ENCODE results near the gene TPGS1. TPM values are rescaled to one million over a fixed set of nuclear protein-coding genes. Genes with fewer than 3 reads are reported as not detected.

The TPGS1 gene
- polyA plus RNA-seq, 6 donors from 2014 or later, result 14.6 to 30.0 (median 18.7) TPM

GRCh38 chr19:482186-483041, 24.9 kb upstream of the TPGS1 start:
- Mint-ChIP-seq H3K27ac (peak overlapping the region in 2 of 6 donors; percentile 34 to 89), H3K4me3 (peak overlapping the region in 1 of 8 donors; percentile 70), H3K9me3 (peaks cover 0 to 19% (median 14%) of the 10 kb centered on the region in 7 donors)

GRCh38 chr19:483332-484072, 23.8 kb upstream of the TPGS1 start:
- peaks cover 0 to 18% of the 10 kb centered on the region in 2 donors for H3K36me3 Mint-ChIP-seq
- H3K27me3 Mint-ChIP-seq, result peaks cover 4 to 29% (median 17%) of the 10 kb centered on the region in 3 donors
- ATAC-seq (ENCODE audit: low read depth in 2 of 2) (no peak), DNase-seq (no peak)
- H3K9me3 Mint-ChIP-seq, result peaks cover 0 to 19% (median 14%) of the 10 kb centered on the region in 7 donors
- H3K27ac Mint-ChIP-seq, result no peak overlapping the region
- peaks cover 17 to 19% (median 19%) of the 10 kb centered on the region in 3 donors for H3K4me1 Mint-ChIP-seq
- no peak overlapping the region for H3K4me3 Mint-ChIP-seq

More at GRCh38 chr19:482186-483041, 24.9 kb upstream of the TPGS1 start:
- H3K36me3 Mint-ChIP-seq, result peaks cover 0 to 18% of the 10 kb centered on the region in 2 donors
- H3K27me3 Mint-ChIP-seq, result peaks cover 4 to 33% (median 17%) of the 10 kb centered on the region in 3 donors
- H3K4me1 Mint-ChIP-seq, result peaks cover 7 to 19% (median 19%) of the 10 kb centered on the region in 3 donors
- ATAC-seq (ENCODE audit: low read depth in 2 of 2), result no peak
- no peak for DNase-seq

GRCh38 chr19:484494-484893, 22.8 kb upstream of the TPGS1 start:
- H3K36me3 Mint-ChIP-seq, result peaks cover 0 to 18% of the 10 kb centered on the region in 2 donors
- peaks cover 4 to 29% (median 17%) of the 10 kb centered on the region in 3 donors for H3K27me3 Mint-ChIP-seq
- no peak overlapping the region for H3K27ac Mint-ChIP-seq
- ATAC-seq (ENCODE audit: low read depth in 2 of 2) (no peak), DNase-seq (no peak)
- H3K4me1 Mint-ChIP-seq, result peaks cover 18 to 19% (median 19%) of the 10 kb centered on the region in 3 donors
- peaks cover 0 to 19% (median 14%) of the 10 kb centered on the region in 7 donors for H3K9me3 Mint-ChIP-seq
- H3K4me3 Mint-ChIP-seq, result peak overlapping the region in 1 of 8 donors; percentile 68

- Mint-ChIP-seq H3K27ac (no peak overlapping the region), H3K9me3 (peaks cover 0 to 16% (median 13%) of the 10 kb centered on the region in 7 donors), H3K4me1 (peaks cover 14 to 18% (median 15%) of the 10 kb centered on the region in 3 donors), H3K4me3 (no peak overlapping the region), H3K27me3 (peaks cover 4 to 29% (median 17%) of the 10 kb centered on the region in 3 donors), H3K36me3 (peaks cover 0 to 13% of the 10 kb centered on the region in 2 donors)
- no peak for DNase-seq
- no peak for ATAC-seq (ENCODE audit: low read depth in 2 of 2)
Measured at GRCh38 chr19:485077-485476, 22.2 kb upstream of the TPGS1 start.

GRCh38 chr19:485583-486236, 21.6 kb upstream of the TPGS1 start:
- Mint-ChIP-seq H3K27ac (no peak overlapping the region), H3K9me3 (peaks cover 0 to 10% (median 7%) of the 10 kb centered on the region in 7 donors), H3K4me3 (peak overlapping the region in 3 of 8 donors; percentile 37 to 85 (median 47))

GRCh38 chr19:488505-489417, 18.5 kb upstream of the TPGS1 start:
- DNase-seq, result peak; percentile 92
- H3K36me3 Mint-ChIP-seq, result no peaks in the 10 kb centered on the region
- peak; percentile 95 to 96 for ATAC-seq (ENCODE audit: low read depth in 2 of 2)
- no peaks in the 10 kb centered on the region for H3K9me3 Mint-ChIP-seq
- H3K27me3 Mint-ChIP-seq, result peaks cover 4 to 27% (median 17%) of the 10 kb centered on the region in 3 donors
- H3K27ac Mint-ChIP-seq, result peak overlapping the region in 4 of 6 donors; percentile 51 to 91 (median 72)
- peak overlapping the region; percentile 79 to 91 (median 86) for H3K4me3 Mint-ChIP-seq
- H3K4me1 Mint-ChIP-seq, result peaks cover 4 to 18% (median 6%) of the 10 kb centered on the region in 3 donors

More at GRCh38 chr19:485583-486236, 21.6 kb upstream of the TPGS1 start:
- Mint-ChIP-seq H3K36me3 (peaks cover 0 to 7% of the 10 kb centered on the region in 2 donors), H3K27me3 (peaks cover 4 to 29% (median 17%) of the 10 kb centered on the region in 3 donors), H3K4me1 (peaks cover 8 to 18% (median 9%) of the 10 kb centered on the region in 3 donors)
- no peak for ATAC-seq (ENCODE audit: low read depth in 2 of 2)
- DNase-seq, result no peak

GRCh38 chr19:489418-490196, 17.7 kb upstream of the TPGS1 start:
- Mint-ChIP-seq H3K4me1 (peaks cover 6 to 16% (median 7%) of the 10 kb centered on the region in 3 donors), H3K9me3 (no peaks in the 10 kb centered on the region), H3K36me3 (no peaks in the 10 kb centered on the region), H3K27me3 (peaks cover 4 to 18% (median 14%) of the 10 kb centered on the region in 3 donors), H3K27ac (peak overlapping the region in 3 of 6 donors; percentile 49 to 82 (median 57)), H3K4me3 (peak overlapping the region; percentile 72 to 91 (median 80))
- peak in 1 of 2 donors; percentile 3 for ATAC-seq (ENCODE audit: low read depth in 2 of 2)
- no peak for DNase-seq

GRCh38 chr19:491146-491741, 16.1 kb upstream of the TPGS1 start:
- H3K9me3 Mint-ChIP-seq, result no peaks in the 10 kb centered on the region
- no peak overlapping the region for H3K27ac Mint-ChIP-seq
- ATAC-seq (ENCODE audit: low read depth in 2 of 2) (no peak), DNase-seq (no peak)
- peaks cover 6 to 16% (median 7%) of the 10 kb centered on the region in 3 donors for H3K4me1 Mint-ChIP-seq
- H3K27me3 Mint-ChIP-seq, result peaks cover 0 to 11% (median 7%) of the 10 kb centered on the region in 3 donors
- H3K4me3 Mint-ChIP-seq, result peak overlapping the region in 2 of 8 donors; percentile 4 to 37
- H3K36me3 Mint-ChIP-seq, result no peaks in the 10 kb centered on the region

GRCh38 chr19:492091-492531, 15.2 kb upstream of the TPGS1 start:
- H3K9me3 Mint-ChIP-seq, result no peaks in the 10 kb centered on the region
- peaks cover 6 to 16% (median 7%) of the 10 kb centered on the region in 3 donors for H3K4me1 Mint-ChIP-seq
- peaks cover 0 to 9% (median 6%) of the 10 kb centered on the region in 3 donors for H3K27me3 Mint-ChIP-seq
- H3K27ac Mint-ChIP-seq, result no peak overlapping the region
- no peak for ATAC-seq (ENCODE audit: low read depth in 2 of 2)
- no peaks in the 10 kb centered on the region for H3K36me3 Mint-ChIP-seq
- H3K4me3 Mint-ChIP-seq, result no peak overlapping the region
- DNase-seq, result no peak

- H3K36me3 Mint-ChIP-seq, result no peaks in the 10 kb centered on the region
- no peak overlapping the region for H3K4me3 Mint-ChIP-seq
- peaks cover 11 to 13% (median 12%) of the 10 kb centered on the region in 3 donors for H3K4me1 Mint-ChIP-seq
- ATAC-seq (ENCODE audit: low read depth in 2 of 2), result no peak
- H3K27ac Mint-ChIP-seq, result peak overlapping the region in 2 of 6 donors; percentile 68 to 86
- no peaks in the 10 kb centered on the region for H3K9me3 Mint-ChIP-seq
- DNase-seq, result no peak
- H3K27me3 Mint-ChIP-seq, result peaks cover 0 to 17% (median 13%) of the 10 kb centered on the region in 3 donors
Measured at GRCh38 chr19:493391-494170, 13.7 kb upstream of the TPGS1 start.
